Measurements from ENCODE around the gene KSR1.
"Not testable (repeated sequence)": the region's sequence is repeated elsewhere in the genome, so short reads cannot be mapped to it uniquely, and the experiment has no call there.

The KSR1 gene

GRCh38 chr17:27446569-27447301, 9.5 kb upstream of the KSR1 start:
- no peak overlapping the region for H3K4me3 ChIP-seq (replicated peaks; ENCODE audit: low read depth, low read length)
- peak; percentile 57 for DNase-seq (ENCODE audit: extremely low read depth, low read depth)
- no peak for TF ChIP-seq CTCF (IDR thresholded peaks at IDR 0.05; ENCODE audit: low read depth, low read length, missing control alignments)

GRCh38 chr17:27448534-27448933, 7.7 kb upstream of the KSR1 start:
- not testable (repeated sequence) for DNase-seq (ENCODE audit: extremely low read depth, low read depth); H3K4me3 ChIP-seq (replicated peaks; ENCODE audit: low read depth, low read length)

GRCh38 chr17:27449541-27449940, 6.7 kb upstream of the KSR1 start:
- no peak for DNase-seq (ENCODE audit: extremely low read depth, low read depth)
- TF ChIP-seq CTCF (IDR thresholded peaks at IDR 0.05; ENCODE audit: low read depth, low read length, missing control alignments), result no peak
- no peak overlapping the region for H3K4me3 ChIP-seq (replicated peaks; ENCODE audit: low read depth, low read length)

- TF ChIP-seq CTCF (IDR thresholded peaks at IDR 0.05; ENCODE audit: low read depth, low read length, missing control alignments), result no peak
- DNase-seq (ENCODE audit: extremely low read depth, low read depth), result no peak
- no peak overlapping the region for H3K4me3 ChIP-seq (replicated peaks; ENCODE audit: low read depth, low read length)
Observed at GRCh38 chr17:27449988-27450387, 6.3 kb upstream of the KSR1 start.

GRCh38 chr17:27450416-27450815, 5.8 kb upstream of the KSR1 start:
- no peak overlapping the region for H3K4me3 ChIP-seq (replicated peaks; ENCODE audit: low read depth, low read length)
- no peak for DNase-seq (ENCODE audit: extremely low read depth, low read depth)
- no peak for TF ChIP-seq CTCF (IDR thresholded peaks at IDR 0.05; ENCODE audit: low read depth, low read length, missing control alignments)

- TF ChIP-seq CTCF (IDR thresholded peaks at IDR 0.05; ENCODE audit: low read depth, low read length, missing control alignments), result no peak
- H3K4me3 ChIP-seq (replicated peaks; ENCODE audit: low read depth, low read length), result no peak overlapping the region
- no peak for DNase-seq (ENCODE audit: extremely low read depth, low read depth)
Observed at GRCh38 chr17:27451906-27452305, 4.3 kb upstream of the KSR1 start.

- TF ChIP-seq CTCF (IDR thresholded peaks at IDR 0.05; ENCODE audit: low read depth, low read length, missing control alignments), result no peak
- DNase-seq (ENCODE audit: extremely low read depth, low read depth), result no peak
Observed at GRCh38 chr17:27452828-27453227, 3.4 kb upstream of the KSR1 start.

More at GRCh38 chr17:27452828-27453227, 3.4 kb upstream of the KSR1 start:
- no peak overlapping the region for H3K4me3 ChIP-seq (replicated peaks; ENCODE audit: low read depth, low read length)
